Fibroblast of gingiva (primary cell): Measurements from ENCODE around the gene BRPF1.

Source experiments
- DNase-seq: peaks from one replicate; pipeline ENCODE4 v3.0.0-alpha.2; 2011; ENCODE audit warnings: low read depth

BRPF1 gene

GRCh38 chr3:9732080-9732739 is 675 bp downstream of the BRPF1 start:
- DNase-seq: no peak

- DNase-seq: no peak
These were observed 1.2 kb downstream of the BRPF1 start for GRCh38 chr3:9732740-9733115.

DNA sequence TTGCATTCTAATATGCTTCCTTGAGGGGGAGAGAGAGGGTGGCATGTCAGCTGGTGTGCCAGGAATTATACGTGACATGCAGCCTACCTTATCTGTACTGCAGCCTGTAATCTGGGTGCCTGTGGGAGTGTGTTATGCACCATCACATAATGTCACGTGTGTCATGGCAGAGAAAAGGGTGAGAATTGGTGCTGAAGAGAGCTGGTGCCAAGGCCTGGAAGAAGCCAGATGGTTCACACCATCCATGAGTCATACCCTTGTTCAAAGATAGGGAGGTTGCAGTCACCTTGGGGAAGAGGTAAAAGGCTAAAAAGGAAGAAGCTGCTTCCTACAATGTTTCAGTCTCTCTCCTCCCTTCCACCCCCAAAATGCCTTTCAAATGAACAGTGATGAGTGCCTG is 5.3 kb downstream of the BRPF1 start:
- no peak for DNase-seq

DNA sequence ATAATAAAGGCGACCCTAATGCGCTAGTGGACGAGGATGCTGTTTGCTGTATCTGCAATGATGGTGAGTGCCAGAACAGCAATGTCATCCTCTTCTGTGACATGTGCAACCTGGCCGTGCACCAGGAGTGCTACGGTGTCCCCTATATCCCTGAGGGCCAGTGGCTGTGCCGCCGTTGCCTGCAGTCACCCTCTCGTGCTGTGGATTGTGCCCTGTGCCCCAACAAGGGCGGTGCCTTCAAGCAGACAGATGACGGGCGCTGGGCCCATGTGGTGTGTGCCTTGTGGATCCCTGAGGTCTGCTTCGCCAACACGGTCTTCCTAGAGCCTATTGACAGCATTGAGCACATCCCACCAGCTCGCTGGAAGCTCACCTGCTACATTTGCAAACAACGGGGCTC is 7.6 kb downstream of the BRPF1 start:
- DNase-seq: no peak

DNA sequence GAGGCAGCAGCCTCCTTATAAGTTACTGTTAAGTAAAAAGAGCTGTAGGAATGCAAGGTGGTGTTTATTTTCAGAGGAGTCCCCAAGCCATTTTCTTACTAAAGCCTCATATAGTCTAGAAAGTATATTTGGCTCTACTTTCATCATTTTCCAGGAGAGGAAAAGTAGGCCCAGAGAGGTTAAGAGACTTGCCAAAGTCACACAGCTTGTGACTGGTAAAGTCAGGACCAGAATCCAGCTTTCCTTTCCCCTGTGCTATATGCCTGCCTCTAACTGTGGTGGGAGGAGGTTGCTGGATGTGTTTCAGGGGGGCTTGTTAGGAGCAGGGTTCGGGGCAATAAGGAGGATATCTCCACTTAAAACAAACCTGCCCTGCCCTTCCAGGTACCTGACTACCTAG is 11.0 kb downstream of the BRPF1 start:
- no peak for DNase-seq

DNA sequence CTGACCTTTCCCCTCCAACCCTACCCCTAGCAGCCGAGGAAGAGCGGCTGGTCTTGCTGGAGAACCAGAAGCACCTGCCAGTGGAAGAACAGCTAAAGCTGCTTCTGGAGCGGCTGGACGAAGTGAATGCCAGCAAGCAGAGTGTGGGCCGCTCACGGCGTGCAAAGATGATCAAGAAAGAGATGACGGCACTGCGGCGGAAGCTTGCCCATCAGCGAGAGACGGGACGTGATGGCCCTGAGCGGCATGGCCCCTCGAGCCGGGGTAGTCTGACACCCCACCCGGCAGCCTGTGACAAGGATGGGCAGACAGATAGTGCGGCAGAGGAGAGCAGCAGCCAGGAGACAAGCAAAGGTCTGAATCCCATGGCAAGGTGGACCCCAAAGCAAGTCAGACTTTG is 12.0 kb downstream of the BRPF1 start:
- no peak for DNase-seq

DNA sequence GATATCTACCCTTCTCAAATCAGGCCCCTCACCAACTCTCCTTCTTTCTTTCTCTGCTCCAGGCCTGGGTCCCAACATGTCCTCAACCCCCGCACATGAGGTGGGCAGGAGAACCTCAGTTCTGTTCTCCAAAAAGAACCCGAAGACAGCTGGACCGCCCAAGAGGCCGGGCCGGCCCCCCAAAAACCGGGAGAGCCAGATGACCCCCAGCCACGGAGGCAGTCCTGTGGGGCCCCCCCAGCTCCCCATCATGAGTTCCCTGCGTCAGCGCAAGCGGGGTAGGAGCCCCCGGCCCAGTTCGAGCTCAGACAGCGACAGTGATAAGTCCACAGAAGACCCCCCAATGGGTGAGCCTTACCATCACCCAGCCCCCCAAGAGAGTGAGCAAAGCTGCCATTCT is 12.6 kb downstream of the BRPF1 start:
- DNase-seq: no peak

GRCh38 chr3:9745521-9745920 is 14.0 kb downstream of the BRPF1 start:
- no peak for DNase-seq

DNA sequence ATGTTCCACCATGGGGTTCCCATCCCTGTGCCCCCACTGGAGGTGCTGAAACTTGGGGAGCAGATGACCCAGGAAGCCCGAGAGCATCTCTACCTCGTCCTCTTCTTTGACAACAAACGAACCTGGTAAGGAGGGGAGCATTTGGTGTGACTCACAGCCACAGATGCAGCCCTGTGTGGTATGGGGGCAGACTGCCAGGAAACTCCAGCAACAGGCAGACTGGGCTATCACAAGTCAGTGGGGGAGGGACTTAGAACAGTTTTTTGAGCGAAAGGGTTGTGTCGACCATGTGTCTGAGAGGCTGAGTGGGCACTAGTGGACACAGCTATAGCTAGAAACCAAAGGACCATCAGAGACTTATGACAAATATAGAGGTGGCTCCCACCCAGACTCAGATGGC is 14.8 kb downstream of the BRPF1 start:
- DNase-seq: peak; percentile 61

DNA sequence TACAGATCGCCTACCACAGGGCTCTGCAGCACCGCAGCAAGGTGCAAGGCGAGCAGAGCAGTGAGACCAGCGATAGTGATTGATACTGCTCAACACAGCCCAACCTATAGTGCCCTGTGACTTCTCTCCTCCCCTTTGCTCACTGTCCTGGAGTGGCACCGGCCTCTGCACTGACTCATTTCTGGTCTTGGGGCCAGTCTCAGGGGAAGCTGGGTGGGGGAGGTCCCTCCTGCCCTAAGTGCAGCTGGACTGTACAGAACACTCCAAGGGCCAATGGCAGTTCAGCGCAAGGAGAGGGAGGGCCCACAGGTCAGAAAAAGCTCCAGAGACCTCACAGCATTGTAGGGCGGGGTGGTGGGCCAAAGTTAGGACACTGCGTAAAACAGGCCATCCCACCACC is 15.7 kb downstream of the BRPF1 start:
- peak; percentile 48 for DNase-seq

GRCh38 chr3:9748031-9748430 is 16.5 kb downstream of the BRPF1 start:
- DNase-seq: no peak

GRCh38 chr3:9749296-9749644 is 17.7 kb downstream of the BRPF1 start:
- no peak for DNase-seq

- DNase-seq: peak; percentile 99
These were observed 18.4 kb downstream of the BRPF1 start, which contains the start of gene OGG1 for GRCh38 chr3:9749645-9750555. Gene OGG1 (plus strand): TSS chr3:9749952. CDS start chr3:9750287, 335 bp downstream.

DNA sequence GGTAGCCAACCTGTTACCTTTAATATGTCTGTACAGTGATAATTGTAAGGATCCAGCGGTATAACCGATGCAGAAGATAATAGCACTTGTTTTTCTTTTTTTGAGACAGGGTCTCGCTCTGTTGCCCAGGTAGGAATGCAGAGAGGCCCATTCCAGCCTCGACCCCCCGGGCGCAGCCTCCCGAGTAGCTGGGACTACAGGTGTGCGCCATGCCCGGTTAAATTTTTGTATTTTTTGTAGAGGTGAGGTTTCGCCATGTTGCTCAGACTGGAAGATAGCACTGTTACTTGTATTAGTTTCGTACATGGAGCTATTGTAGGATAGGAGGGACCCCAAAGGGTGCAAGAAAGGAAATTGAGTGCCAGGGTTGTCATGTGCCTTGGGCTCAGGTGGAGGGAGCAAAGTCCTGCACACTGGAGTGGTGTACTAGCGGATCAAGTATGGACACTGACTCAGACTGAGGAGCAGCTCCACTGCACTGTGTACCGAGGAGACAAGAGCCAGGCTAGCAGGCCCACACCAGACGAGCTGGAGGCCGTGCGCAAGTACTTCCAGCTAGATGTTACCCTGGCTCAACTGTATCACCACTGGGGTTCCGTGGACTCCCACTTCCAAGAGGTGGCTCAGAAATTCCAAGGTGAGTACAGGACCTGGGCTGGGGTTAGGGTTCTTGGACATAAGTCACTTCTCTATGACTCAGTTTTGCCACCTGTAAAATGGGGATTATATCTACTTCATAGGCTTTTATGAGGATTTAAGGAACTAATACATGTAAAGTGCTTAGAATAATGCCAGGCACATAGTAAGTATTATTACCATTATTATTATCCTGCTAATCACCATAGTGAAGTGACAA is 19.2 kb downstream of the BRPF1 start:
- DNase-seq: peak; percentile 35

- DNase-seq: no peak
These were observed 23.1 kb downstream of the BRPF1 start for GRCh38 chr3:9754678-9755077.

- no peak for DNase-seq
These were observed 25.9 kb downstream of the BRPF1 start for GRCh38 chr3:9757427-9757826.

DNA sequence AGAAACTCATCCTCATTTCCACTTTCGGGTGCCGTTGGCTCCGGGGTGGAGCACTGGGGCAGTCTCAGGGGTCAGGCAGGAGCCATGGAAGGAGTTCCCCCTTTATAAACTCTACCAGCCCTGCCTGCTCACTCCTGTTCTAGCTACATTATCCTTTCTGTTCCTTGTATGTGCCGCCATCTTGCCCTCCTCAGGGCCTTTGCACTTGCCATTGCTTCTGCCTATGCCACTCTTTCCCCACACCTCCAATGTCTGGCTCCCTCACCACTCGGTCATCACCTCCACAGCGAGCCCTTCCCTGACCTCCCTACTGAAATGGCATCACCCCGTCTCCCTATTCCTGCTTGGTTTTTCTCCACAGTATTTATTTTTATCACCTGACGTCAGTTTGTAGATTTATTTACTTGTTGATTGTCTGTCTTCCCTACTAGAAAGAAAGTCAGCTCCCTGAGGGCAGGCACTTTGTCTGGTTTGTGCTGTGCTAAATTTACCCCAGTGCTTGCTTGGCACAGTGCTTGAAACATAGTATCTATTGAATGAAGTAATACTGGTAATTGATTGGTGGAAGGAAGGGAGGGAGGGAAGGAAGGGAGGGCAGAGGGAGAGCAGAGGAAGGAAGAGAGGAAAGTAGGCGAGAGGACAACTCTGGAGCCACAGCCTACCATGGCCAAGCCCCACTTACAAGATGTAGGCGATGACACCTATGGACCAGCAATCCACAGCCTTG is 29.4 kb downstream of the BRPF1 start:
- DNase-seq: no peak

DNA sequence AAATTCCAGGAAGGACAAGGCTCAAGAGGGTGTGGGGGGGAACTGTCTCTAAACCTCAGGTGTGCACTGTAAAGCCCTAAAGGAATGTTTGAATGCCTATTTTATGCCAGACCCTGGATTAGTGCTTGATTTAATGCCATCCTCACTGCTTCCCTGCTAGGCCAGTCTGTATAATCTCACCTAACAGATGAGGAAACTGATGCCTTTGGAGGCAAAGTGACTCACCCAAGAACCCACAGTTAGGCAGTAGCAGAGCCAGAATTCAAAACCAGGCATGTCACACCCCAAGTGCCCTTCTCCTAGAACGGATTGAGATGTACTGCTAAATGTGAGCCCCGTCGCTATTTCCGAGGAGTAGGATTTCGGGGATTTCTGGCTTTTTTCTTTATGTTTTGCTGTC is 30.4 kb downstream of the BRPF1 start:
- DNase-seq: no peak

DNA sequence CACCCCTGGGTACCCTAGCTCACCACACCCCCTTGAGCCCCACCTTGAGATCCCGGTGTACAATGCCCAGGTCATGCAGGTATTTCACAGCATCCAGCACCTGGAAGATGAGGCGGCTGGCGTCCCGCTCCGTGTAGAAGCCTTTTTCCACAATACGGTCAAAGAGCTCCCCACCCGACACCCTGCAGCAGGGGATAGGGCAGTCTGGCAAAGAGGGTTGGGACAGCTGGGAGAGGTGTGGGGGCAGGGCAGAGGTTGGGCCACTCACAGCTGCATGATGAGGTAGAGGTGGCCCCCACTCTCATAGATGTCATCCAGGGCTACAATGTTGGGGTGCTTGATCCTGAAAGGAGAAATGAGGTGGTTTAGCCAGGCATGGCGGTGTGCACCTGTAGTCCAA is 31.3 kb downstream of the BRPF1 start:
- DNase-seq: no peak

DNA sequence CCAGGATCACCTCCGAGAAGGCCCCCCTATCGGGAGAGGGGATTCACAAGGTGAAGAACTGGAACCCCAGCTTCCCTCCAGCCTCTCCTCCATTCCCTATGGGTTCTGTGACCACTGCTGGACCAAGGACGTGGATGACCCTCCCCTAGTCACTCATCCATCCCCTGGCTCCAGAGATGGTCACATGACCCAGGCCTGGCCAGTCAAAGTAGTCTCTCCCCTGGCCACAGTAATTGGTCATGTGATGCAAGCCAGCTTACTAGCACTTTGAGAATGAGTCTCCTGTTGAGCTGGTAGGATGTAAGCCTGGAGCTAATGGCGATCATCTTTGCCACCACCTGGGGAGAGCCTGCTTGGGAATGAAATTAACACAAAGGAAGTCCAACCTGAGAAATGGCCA is 34.3 kb downstream of the BRPF1 start:
- DNase-seq: no peak

GRCh38 chr3:9767418-9767817 is 35.9 kb downstream of the BRPF1 start:
- no peak for DNase-seq
